GM23248 (cell line): ENCODE data around the gene NAV2.

ENCODE experiments used
- EZH2 ChIP-seq: fragments of 200-600 bp; sonication (generic); IDR thresholded peaks from 2 replicates; pipeline ENCODE4 v1.6.1; 2018; ENCODE audit warnings: antibody characterized with exemption, mild to moderate bottlenecking; ENCODE audit not compliant: insufficient read depth, poor library complexity, severe bottlenecking
- EZH2phosphoT487 ChIP-seq: fragments of 200-600 bp; sonication (generic); IDR thresholded peaks from 2 replicates; pipeline ENCODE4 v1.6.1; 2018; ENCODE audit warnings: antibody characterized with exemption, moderate library complexity, mild to moderate bottlenecking, low read depth; ENCODE audit not compliant: insufficient read depth

GRCh38 chr11:19907008-19907579 is 194.5 kb downstream of the NAV2 start:
- TF ChIP-seq EZH2 (no peak), EZH2phosphoT487 (no peak)
